GM12878 (cell line): ENCODE results near the gene SIL1. TPM values are rescaled to one million over a fixed set of nuclear protein-coding genes. Genes with fewer than 3 reads are reported as not detected.

Source experiments
- ATAC-seq: fragments of 200-7000 bp; cut with Tn5 transposase; 3 replicates; pipeline ENCODE4 v1.9.1; 2020; ENCODE audit warnings: mild to moderate bottlenecking, moderate library complexity
- BruUV-seq: library from RNA; stranded (reverse); fragments of 400-500 nt; replicated peaks from 2 replicates; lab custom pipeline; 2021; lab: Mats Ljungman, UMichigan
- CTCF ChIA-PET: fragments of 300-600 bp; sonication (Branson Sonifier 250); formaldehyde crosslinking; extraction: SDS; loops from one replicate; lab custom pipeline; 2021; ENCODE audit warnings: inconsistent platforms; lab: Yijun Ruan, JAX
- POLR2A ChIA-PET: fragments of 350-600 bp; formaldehyde crosslinking; extraction: SDS; loops from one replicate; lab custom pipeline; 2021; ENCODE audit warnings: inconsistent platforms; lab: Charles Lee
- RAD21 ChIA-PET: fragments of 300-600 bp; sonication (Branson Sonifier 250); formaldehyde crosslinking; loops from one replicate; lab custom pipeline; 2023; ENCODE audit warnings: antibody characterized with exemption; ENCODE audit not compliant: unreplicated experiment; lab: Charles Lee
- SMC1A ChIA-PET: fragments of 300-600 bp; sonication (Branson Sonifier 250); formaldehyde crosslinking; loops from one replicate; lab custom pipeline; 2023; ENCODE audit not compliant: unreplicated experiment, uncharacterized antibody; lab: Charles Lee
- DNase-seq: peaks from one replicate; pipeline ENCODE4 v3.0.0-alpha.2; 2011; ENCODE audit warnings: low read depth, low spot score
- FAIRE-seq: peaks from 3 replicates; lab custom pipeline; 2011; peaks lifted over from hg19 to GRCh38; lab: Jason Lieb, UNC
- H2AFZ ChIP-seq: 2 replicates; pipeline ENCODE4 v1.6.0; 2011; ENCODE audit warnings: low read depth, low read length, control low read depth; ENCODE audit not compliant: control insufficient read depth
- H3K27ac ChIP-seq: 2 replicates; pipeline ENCODE4 v1.5.1; 2011; ENCODE audit warnings: control low read depth; ENCODE audit not compliant: control insufficient read depth, insufficient read depth
- H3K27me3 ChIP-seq, 2 experiments: replicated peaks in 1 of 2; 2 replicates each; pipeline versions ENCODE4 v1.6.0 to v1.6.1; 2011; ENCODE audit warnings: low read length in 1 of 2; ENCODE audit not compliant: control insufficient read depth in 2 of 2, insufficient read depth in 2 of 2
- H3K36me3 ChIP-seq, 2 experiments: 2 replicates each; pipeline ENCODE4 v1.5.1; 2011; ENCODE audit warnings: low read length in 1 of 2; ENCODE audit not compliant: control insufficient read depth in 2 of 2, insufficient read depth in 2 of 2
- H3K4me1 ChIP-seq: 2 replicates; pipeline ENCODE4 v1.6.1; 2011; ENCODE audit warnings: mild to moderate bottlenecking, low read length, moderate library complexity, mixed read lengths; ENCODE audit not compliant: control insufficient read depth, insufficient read depth
- H3K4me2 ChIP-seq: 2 replicates; pipeline ENCODE4 v1.6.0; 2011; ENCODE audit warnings: control low read depth; ENCODE audit not compliant: control insufficient read depth, insufficient read depth
- H3K4me3 ChIP-seq: fragments of 200-600 bp; sonication (generic); 2 replicates; pipeline ENCODE4 v1.5.1; 2016
- H3K79me2 ChIP-seq: 2 replicates; pipeline ENCODE4 v1.6.0; 2011; ENCODE audit warnings: low read length; ENCODE audit not compliant: control insufficient read depth, insufficient read depth
- H3K9ac ChIP-seq: 2 replicates; pipeline ENCODE4 v1.8.0; 2011; ENCODE audit warnings: low read length, control low read depth, mixed read lengths; ENCODE audit not compliant: control insufficient read depth, insufficient read depth
- H3K9me3 ChIP-seq: replicated peaks from 3 replicates; pipeline ENCODE4 v1.5.1; 2011; ENCODE audit warnings: mild to moderate bottlenecking, low read length; ENCODE audit not compliant: control insufficient read depth, insufficient read depth
- H4K20me1 ChIP-seq: 2 replicates; pipeline ENCODE4 v1.6.0; 2011; ENCODE audit not compliant: control insufficient read depth, insufficient read depth
- CEBPB ChIP-seq, 2 experiments: fragments of 150-350 bp in 1 of 2; IDR thresholded peaks; 2 replicates each; pipeline ENCODE4 v1.6.1; 2012 to 2014; ENCODE audit warnings: low read depth in 2 of 2, low read length in 2 of 2, borderline replicate concordance in 1 of 2, inconsistent platforms in 1 of 2
- IRF5 ChIP-seq: fragments of 450-650 bp; IDR thresholded peaks from 2 replicates; pipeline ENCODE4 v1.6.1; 2017; ENCODE audit warnings: borderline replicate concordance
- NFYB ChIP-seq: IDR thresholded peaks from 2 replicates; pipeline ENCODE4 v1.6.1; 2011; ENCODE audit warnings: low read depth, mild to moderate bottlenecking, low read length, improper control_type of control experiment, moderate library complexity; ENCODE audit not compliant: insufficient read depth
- RELA ChIP-seq: fragments of 450-650 bp; IDR thresholded peaks from 2 replicates; pipeline ENCODE4 v1.8.0; 2014; ENCODE audit warnings: borderline replicate concordance; ENCODE audit not compliant: partially characterized antibody
- RFX5 ChIP-seq: IDR thresholded peaks from 2 replicates; pipeline ENCODE4 v1.6.1; 2011; ENCODE audit warnings: low read depth, low read length, improper control_type of control experiment
- SIN3A ChIP-seq: IDR thresholded peaks from 2 replicates; pipeline ENCODE4 v1.6.1; 2012; ENCODE audit warnings: low read depth, low read length, improper control_type of control experiment
- SMAD1 ChIP-seq: fragments of 450-650 bp; IDR thresholded peaks from 2 replicates; pipeline ENCODE4 v1.6.1; 2018; ENCODE audit warnings: mild to moderate bottlenecking, low read depth; ENCODE audit not compliant: partially characterized antibody
- SMARCA5 ChIP-seq: fragments of 450-650 bp; IDR thresholded peaks from 2 replicates; pipeline ENCODE4 v1.6.1; 2017; ENCODE audit warnings: mild to moderate bottlenecking
- STAT1 ChIP-seq: fragments of 450-650 bp; conservative IDR thresholded peaks from 2 replicates; pipeline ENCODE4 v1.6.1; 2014; ENCODE audit warnings: antibody characterized with exemption, mild to moderate bottlenecking
- WRNIP1 ChIP-seq: IDR thresholded peaks from 2 replicates; pipeline ENCODE4 v1.6.1; 2011; ENCODE audit warnings: low read depth, low read length, improper control_type of control experiment, borderline replicate concordance
- WGBS: methylation state at CpG from one replicate; pipeline ENCODE4 v1.1.6; 2016; ENCODE audit warnings: low lambda C conversion rate; ENCODE audit not compliant: insufficient replicate concordance, insufficient coverage; ENCODE audit errors: missing lambda C conversion rate; 5-methylcytosine and 5-hydroxymethylcytosine counted together
- in situ Hi-C: fragments of 300-500 bp; cut with MboI; formaldehyde crosslinking; loops from 9 replicates; pipeline ENCODE4 v1.14.3; 2018; ENCODE audit warnings: mixed read lengths
- intact Hi-C: fragments of 100-400 bp; cut with micrococcal nuclease; formaldehyde crosslinking; loops from one replicate; pipeline ENCODE4 v1.14.2; 2022; ENCODE audit not compliant: unreplicated experiment
- polyA plus RNA-seq, 11 experiments: library from polyadenylated mRNA; depleted of rRNA in 4 of 11; unstranded in 6 of 11; stranded (reverse) in 5 of 11; fragments of >200 nt; fragmentation: Nextera tagmentation in 4 of 11; fragmentation: Illumina TruSeq in 1 of 11; extraction: Ambion mirVana in 4 of 11; extraction: Trizol in 1 of 11; gene quantifications; 1 replicate in 1 of 11; 2 replicates in 10 of 11; pipeline versions ENCODE4 v1.2.1 to v1.2.3, GENCODE V29; 2011 to 2016; ENCODE audit warnings: inconsistent platforms in 2 of 11, missing spikeins in 2 of 11, low read depth in 1 of 11
- total RNA-seq, 4 experiments: library from RNA; depleted of rRNA in 3 of 4; stranded (reverse); fragments of >200 nt in 3 of 4; fragmentation: Illumina TruSeq in 1 of 4; extraction: Trizol in 1 of 4; gene quantifications; 2 replicates each; pipeline versions ENCODE4 v1.2.1 to v1.2.3, GENCODE V29; 2013 to 2021
- TF ChIP-seq, protein P1 (sequence below): IDR thresholded peaks from 2 replicates; pipeline ENCODE4 v1.6.1; 2011; ENCODE audit warnings: low read depth, low read length, improper control_type of control experiment, borderline replicate concordance

Gene SIL1
- total and polyA plus RNA-seq, 10 of the 15 experiments (the other 5 are each of a cell fraction or from before 2014, with no cell fraction given) = 4.1 to 49.8 (median 29.4) TPM

- TF ChIP-seq WRNIP1 (no peak), SMAD1 (no peak), RELA (no peak), NFYB (no peak), SIN3A (no peak), RFX5 (no peak)
- TF ChIP-seq, all 136 proteins: peak for 0
These were observed 246.8 kb downstream of the SIL1 start (continued) for GRCh38 chr5:138951091-138951985.

- ChIA-PET SMC1A (no interaction called here), RAD21 (no interaction called here), POLR2A (no interaction called here), CTCF (no interaction called here)
- DNase-seq = no peak
- H3K9me3 ChIP-seq = no peaks in the 10 kb centered on the region
- WGBS = 87% methylated on average over 14 of the region's 14 CpGs
- TF ChIP-seq SMARCA5 = no peak
- TF ChIP-seq, protein P1, sequence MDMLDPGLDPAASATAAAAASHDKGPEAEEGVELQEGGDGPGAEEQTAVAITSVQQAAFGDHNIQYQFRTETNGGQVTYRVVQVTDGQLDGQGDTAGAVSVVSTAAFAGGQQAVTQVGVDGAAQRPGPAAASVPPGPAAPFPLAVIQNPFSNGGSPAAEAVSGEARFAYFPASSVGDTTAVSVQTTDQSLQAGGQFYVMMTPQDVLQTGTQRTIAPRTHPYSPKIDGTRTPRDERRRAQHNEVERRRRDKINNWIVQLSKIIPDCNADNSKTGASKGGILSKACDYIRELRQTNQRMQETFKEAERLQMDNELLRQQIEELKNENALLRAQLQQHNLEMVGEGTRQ = no peak
- no peak for TF ChIP-seq CEBPB (IDR thresholded peaks at IDR 0.05; ENCODE audit: borderline replicate concordance in 1 of 2, low read depth in 2 of 2, low read length in 2 of 2)
- TF ChIP-seq STAT1 = no peak
- no peak for TF ChIP-seq IRF5
- in situ Hi-C loops = no loop called here
- no peaks in the 10 kb centered on the region for H4K20me1 ChIP-seq
- BruUV-seq = no TSS peak
- no peaks in the 10 kb centered on the region for H3K79me2 ChIP-seq
- intact Hi-C loops = no loop called here
- H3K4me2 ChIP-seq = no peak overlapping the region
- H3K4me3 ChIP-seq = no peak overlapping the region
- peaks cover 2 to 4% of the 10 kb centered on the region in 2 experiments; a peak in 3 of 4 replicates for H3K36me3 ChIP-seq
- H3K9ac ChIP-seq = no peak overlapping the region
- no peak overlapping the region for H3K27ac ChIP-seq
- no peaks in the 10 kb centered on the region; the same call in 1 of the 2 replicates for H3K4me1 ChIP-seq
- H2AFZ ChIP-seq = no peak overlapping the region
- ATAC-seq = no peak
- no peaks in the 10 kb centered on the region for H3K27me3 ChIP-seq
- no peak for FAIRE-seq
These were observed 247.6 kb downstream of the SIL1 start for GRCh38 chr5:138950421-138951031.
